ENCODE results near the gene PTGR3. TPM values are rescaled to one million over a fixed set of nuclear protein-coding genes. Genes with fewer than 3 reads are reported as not detected.

The PTGR3 gene
- total and polyA plus RNA-seq, 2 of the 8 experiments (the other 6 are each of a cell fraction or from before 2014, with no cell fraction given) = 2.0 to 3.6 TPM

- TF ChIP-seq CHD7 (IDR thresholded peaks at IDR 0.05; ENCODE audit: insufficient replicate concordance, low read length) (no peak), CEBPB (IDR thresholded peaks at IDR 0.05; ENCODE audit: low read depth, low read length) (no peak), CBX8 (IDR thresholded peaks at IDR 0.05; ENCODE audit: borderline replicate concordance, low read depth, low read length) (no peak), RFX5 (IDR thresholded peaks at IDR 0.05; ENCODE audit: borderline replicate concordance, low read depth, low read length) (no peak), E2F6 (IDR thresholded peaks at IDR 0.05) (no peak), MAX (IDR thresholded peaks at IDR 0.05) (no peak), USF2 (IDR thresholded peaks at IDR 0.05; ENCODE audit: low read length) (no peak)
Measured at GRCh38 chr18:75168619-75169018, 40.3 kb downstream of the PTGR3 start (continued).

All from H1 (cell line).